ENCODE measurements around the gene GLI3.

GLI3 gene

DNA sequence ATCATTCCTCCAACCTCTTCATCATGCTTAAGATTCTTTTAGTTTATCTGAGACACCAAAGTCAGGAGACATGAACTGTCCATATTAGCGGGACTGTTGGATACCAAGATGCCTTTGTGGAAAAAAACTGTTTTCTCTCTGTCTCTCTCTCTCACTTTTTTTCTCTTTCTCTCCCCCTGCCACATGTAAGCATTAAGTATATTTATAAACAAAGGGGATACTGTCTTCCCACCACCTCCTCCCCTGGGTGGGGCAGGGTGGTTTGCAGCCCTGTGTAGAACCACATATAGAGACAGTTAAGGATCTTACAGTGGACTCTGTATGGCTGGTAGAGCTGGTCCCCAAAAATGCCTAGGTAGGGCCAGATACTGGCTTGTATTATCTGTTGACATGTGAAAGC is 101.3 kb downstream of the GLI3 start:
- POLR2A ChIA-PET, result interaction anchor here (1.0 kb wide), 1 partner anchor 11 kb away, joined by 3 read pairs; no protein-coding TSS in a partner anchor

DNA sequence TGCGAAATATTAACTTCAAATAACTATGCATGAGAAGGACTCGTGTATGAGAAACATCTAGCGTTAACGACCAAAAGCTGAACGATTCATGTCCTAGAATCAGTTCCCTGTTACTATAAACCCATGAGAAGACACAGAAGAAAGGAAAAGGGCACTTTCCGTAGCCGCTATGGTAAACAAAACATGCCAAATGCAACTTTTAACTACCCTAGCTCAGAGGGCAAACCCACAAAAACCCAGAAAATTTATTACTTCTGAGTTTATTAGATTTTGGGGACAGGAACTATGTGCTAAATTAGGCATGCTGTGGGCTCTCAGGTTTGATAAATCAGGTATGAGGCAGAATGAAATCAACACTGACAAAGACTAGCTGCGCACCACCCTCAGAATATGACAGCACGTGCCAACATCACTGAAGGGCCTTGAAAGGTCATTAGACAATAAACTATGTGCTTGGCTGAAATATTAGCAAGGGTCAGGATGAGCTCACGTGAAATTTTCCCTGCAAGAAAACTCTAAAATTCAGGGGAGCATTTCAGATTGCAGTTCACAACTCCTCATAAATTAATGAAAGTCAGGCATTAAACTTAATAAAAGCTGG is 102.6 kb downstream of the GLI3 start:
- POLR2A ChIA-PET, result interaction anchor here (1.2 kb wide), 1 partner anchor 19 kb away, joined by 4 read pairs; no protein-coding TSS in a partner anchor
- CTCF ChIA-PET, result interaction anchor here (0.6 kb wide), 2 partner anchors 10 to 559 kb away, joined by 3 read pairs; no protein-coding TSS in a partner anchor
- TF ChIP-seq LEF1 (IDR thresholded peaks at IDR 0.05; ENCODE audit: borderline replicate concordance) (no peak), BHLHE40 (IDR thresholded peaks at IDR 0.05; ENCODE audit: borderline replicate concordance) (no peak), SP1 (IDR thresholded peaks at IDR 0.05) (no peak), ZNF384 (IDR thresholded peaks at IDR 0.05) (no peak), PKNOX1 (IDR thresholded peaks at IDR 0.05) (no peak), ELF4 (IDR thresholded peaks at IDR 0.05) (no peak), FOXA1 (IDR thresholded peaks at IDR 0.05) (no peak), CTBP1 (IDR thresholded peaks at IDR 0.05; ENCODE audit: borderline replicate concordance) (no peak), L3MBTL2 (conservative IDR thresholded peaks at IDR 0.05) (no peak), SUZ12 (IDR thresholded peaks at IDR 0.05) (no peak), TARDBP (IDR thresholded peaks at IDR 0.05) (no peak)
- DNase-seq (ENCODE audit: extremely low spot score), result no peak

More for the DNA sequence above, 101.3 kb downstream of the GLI3 start:
- CTCF ChIA-PET, result no interaction called here
- no peak for DNase-seq (ENCODE audit: extremely low spot score)
- TF ChIP-seq FOXM1 (IDR thresholded peaks at IDR 0.05; ENCODE audit: borderline replicate concordance), result no peak
- no peak for TF ChIP-seq FOXK2 (IDR thresholded peaks at IDR 0.05)
- TF ChIP-seq NFRKB (IDR thresholded peaks at IDR 0.05), result no peak
- no peak for TF ChIP-seq HDGF (IDR thresholded peaks at IDR 0.05; ENCODE audit: borderline replicate concordance)
- TF ChIP-seq FOXA1 (IDR thresholded peaks at IDR 0.05), result no peak
- TF ChIP-seq SUZ12 (IDR thresholded peaks at IDR 0.05), result no peak
- TF ChIP-seq TARDBP (IDR thresholded peaks at IDR 0.05), result no peak
- TF ChIP-seq ARNT (IDR thresholded peaks at IDR 0.05), result no peak
- no peak for TF ChIP-seq ELF4 (IDR thresholded peaks at IDR 0.05)
- TF ChIP-seq SP1 (IDR thresholded peaks at IDR 0.05), result no peak
- no peak for TF ChIP-seq L3MBTL2 (conservative IDR thresholded peaks at IDR 0.05)
- TF ChIP-seq ZNF384 (IDR thresholded peaks at IDR 0.05), result no peak
- TF ChIP-seq BHLHE40 (IDR thresholded peaks at IDR 0.05; ENCODE audit: borderline replicate concordance), result no peak
- no peak for TF ChIP-seq LEF1 (IDR thresholded peaks at IDR 0.05; ENCODE audit: borderline replicate concordance)
- no peak for TF ChIP-seq PKNOX1 (IDR thresholded peaks at IDR 0.05)
- no peak for TF ChIP-seq CTBP1 (IDR thresholded peaks at IDR 0.05; ENCODE audit: borderline replicate concordance)

GRCh38 chr7:42133321-42133720 is 103.7 kb downstream of the GLI3 start:
- POLR2A ChIA-PET, result no interaction called here
- CTCF ChIA-PET, result no interaction called here
- DNase-seq (ENCODE audit: extremely low spot score), result no peak
- TF ChIP-seq CTBP1 (IDR thresholded peaks at IDR 0.05; ENCODE audit: borderline replicate concordance) (no peak), ZNF384 (IDR thresholded peaks at IDR 0.05) (no peak), SP1 (IDR thresholded peaks at IDR 0.05) (no peak), ARNT (IDR thresholded peaks at IDR 0.05) (no peak), TARDBP (IDR thresholded peaks at IDR 0.05) (no peak), SUZ12 (IDR thresholded peaks at IDR 0.05) (no peak), HDGF (IDR thresholded peaks at IDR 0.05; ENCODE audit: borderline replicate concordance) (no peak), FOXM1 (IDR thresholded peaks at IDR 0.05; ENCODE audit: borderline replicate concordance) (no peak), FOXK2 (IDR thresholded peaks at IDR 0.05) (no peak)

DNA sequence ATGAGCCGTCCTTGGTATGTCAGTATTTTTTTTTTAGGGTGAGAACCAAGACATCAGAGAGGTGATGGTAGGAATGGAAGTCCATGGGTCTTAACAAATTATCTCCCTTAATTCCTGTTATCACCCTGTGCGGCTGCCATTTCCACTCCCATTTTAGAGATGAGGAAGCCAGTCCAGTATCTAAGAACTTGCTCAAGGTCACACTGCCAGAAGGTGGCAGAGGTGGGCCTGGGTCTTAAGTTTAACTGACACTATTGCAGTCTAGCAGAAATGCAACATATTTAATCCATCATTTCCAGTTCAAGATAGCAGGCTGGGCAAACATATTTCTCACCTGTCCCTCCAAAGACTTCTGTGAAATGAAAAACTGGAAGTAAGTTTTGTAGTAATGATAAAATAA is 108.3 kb downstream of the GLI3 start:
- ChIA-PET CTCF (no interaction called here), POLR2A (no interaction called here)
- TF ChIP-seq FOXK2 (IDR thresholded peaks at IDR 0.05) (no peak), NFRKB (IDR thresholded peaks at IDR 0.05) (no peak), ELF4 (IDR thresholded peaks at IDR 0.05) (no peak), FOXM1 (IDR thresholded peaks at IDR 0.05; ENCODE audit: borderline replicate concordance) (no peak), ARNT (IDR thresholded peaks at IDR 0.05) (no peak), L3MBTL2 (conservative IDR thresholded peaks at IDR 0.05) (no peak), SUZ12 (IDR thresholded peaks at IDR 0.05) (no peak), SP1 (IDR thresholded peaks at IDR 0.05) (no peak), BHLHE40 (IDR thresholded peaks at IDR 0.05; ENCODE audit: borderline replicate concordance) (no peak), FOXA1 (IDR thresholded peaks at IDR 0.05) (no peak), PKNOX1 (IDR thresholded peaks at IDR 0.05) (no peak), CTBP1 (IDR thresholded peaks at IDR 0.05; ENCODE audit: borderline replicate concordance) (no peak), ZNF384 (IDR thresholded peaks at IDR 0.05) (no peak), HDGF (IDR thresholded peaks at IDR 0.05; ENCODE audit: borderline replicate concordance) (no peak), TARDBP (IDR thresholded peaks at IDR 0.05) (no peak), LEF1 (IDR thresholded peaks at IDR 0.05; ENCODE audit: borderline replicate concordance) (no peak)
- DNase-seq (ENCODE audit: extremely low spot score), result no peak

DNA sequence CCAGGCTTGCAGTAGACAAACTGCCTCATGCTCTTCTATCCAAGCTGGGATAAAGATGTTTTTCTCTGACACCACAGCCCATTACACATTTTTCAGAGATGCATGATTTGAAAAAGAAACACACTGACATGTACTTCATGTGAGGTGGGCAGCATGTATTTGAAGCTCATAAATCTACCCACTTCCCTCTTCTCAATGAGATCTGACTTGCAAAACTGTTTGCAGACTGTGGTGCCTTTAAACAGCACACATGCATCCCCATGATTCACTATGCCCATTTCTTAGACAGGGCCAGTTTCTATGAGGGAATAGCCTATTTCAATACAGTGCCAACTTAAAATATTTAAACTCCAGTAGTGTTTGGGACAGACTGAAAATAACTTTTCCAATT is 109.8 kb downstream of the GLI3 start:
- CTCF ChIA-PET, result interaction anchor here (1.2 kb wide), 1 partner anchor 82 kb away, joined by 8 read pairs; no protein-coding TSS in a partner anchor
- no peak for DNase-seq (ENCODE audit: extremely low spot score)

More for the DNA sequence above, 109.8 kb downstream of the GLI3 start:
- POLR2A ChIA-PET, result no interaction called here
- TF ChIP-seq ARNT (IDR thresholded peaks at IDR 0.05) (no peak), SUZ12 (IDR thresholded peaks at IDR 0.05) (no peak), FOXM1 (IDR thresholded peaks at IDR 0.05; ENCODE audit: borderline replicate concordance) (no peak), HDGF (IDR thresholded peaks at IDR 0.05; ENCODE audit: borderline replicate concordance) (no peak), FOXK2 (IDR thresholded peaks at IDR 0.05) (no peak), FOXA1 (IDR thresholded peaks at IDR 0.05) (no peak), LEF1 (IDR thresholded peaks at IDR 0.05; ENCODE audit: borderline replicate concordance) (no peak), TARDBP (IDR thresholded peaks at IDR 0.05) (no peak), ELF4 (IDR thresholded peaks at IDR 0.05) (no peak), PKNOX1 (IDR thresholded peaks at IDR 0.05) (no peak), CTBP1 (IDR thresholded peaks at IDR 0.05; ENCODE audit: borderline replicate concordance) (no peak), ZNF384 (IDR thresholded peaks at IDR 0.05) (no peak), NFRKB (IDR thresholded peaks at IDR 0.05) (no peak), BHLHE40 (IDR thresholded peaks at IDR 0.05; ENCODE audit: borderline replicate concordance) (no peak), SP1 (IDR thresholded peaks at IDR 0.05) (no peak), L3MBTL2 (conservative IDR thresholded peaks at IDR 0.05) (no peak)
